SU-DHL-6 (cell line): Measurements from ENCODE around the gene P2RY8.
A peak's percentile ranks its signal among the peaks of the same experiment; 100 is the strongest.
"Not testable (repeated sequence)": the region's sequence is repeated elsewhere in the genome, so short reads cannot be mapped to it uniquely, and the experiment has no call there.

Experiments
- H2AFZ ChIP-seq: fragments of 200-600 bp; sonication (generic); 2 replicates; pipeline ENCODE4 v1.6.1; 2014; ENCODE audit warnings: low read depth, mild to moderate bottlenecking, moderate library complexity, mixed read lengths, antibody characterized with exemption, low read length; ENCODE audit not compliant: severe bottlenecking
- H3F3A ChIP-seq: fragments of 200-600 bp; shearing (Covaris generic); 2 replicates; pipeline ENCODE4 v1.6.0; 2016; ENCODE audit warnings: antibody characterized with exemption, mild to moderate bottlenecking; ENCODE audit not compliant: insufficient read depth
- H3K27ac ChIP-seq: fragments of 200-600 bp; sonication (generic); 2 replicates; pipeline ENCODE4 v1.5.1; 2016; ENCODE audit warnings: low read depth, mild to moderate bottlenecking, low read length, moderate library complexity, mixed read lengths
- H3K27me3 ChIP-seq: fragments of 200-600 bp; sonication (generic), shearing (Covaris generic); 2 replicates; pipeline ENCODE4 v1.6.0; 2014; ENCODE audit warnings: mild to moderate bottlenecking, low read length
- H3K36me3 ChIP-seq: fragments of 200-600 bp; sonication (generic); 2 replicates; pipeline ENCODE4 v1.6.1; 2014; ENCODE audit warnings: mild to moderate bottlenecking, low read length, mixed read lengths
- H3K4me2 ChIP-seq: fragments of 300-600, 200-600 bp; shearing (Covaris generic), sonication (generic); 2 replicates; pipeline ENCODE4 v1.6.0; 2014; ENCODE audit warnings: low read length, low read depth, mild to moderate bottlenecking; ENCODE audit not compliant: poor library complexity, severe bottlenecking
- H3K4me3 ChIP-seq: fragments of 200-600 bp; sonication (generic); 2 replicates; pipeline ENCODE4 v1.5.1; 2014; ENCODE audit warnings: antibody characterized with exemption, low read length, mild to moderate bottlenecking, mixed read lengths; ENCODE audit not compliant: insufficient read depth, poor library complexity, severe bottlenecking
- H3K79me2 ChIP-seq: fragments of 200-600 bp; sonication (generic); 2 replicates; pipeline ENCODE4 v1.6.1; 2014; ENCODE audit warnings: mild to moderate bottlenecking, low read length, moderate library complexity; ENCODE audit not compliant: insufficient read depth
- H3K9ac ChIP-seq: fragments of 200-600 bp; sonication (generic); 2 replicates; pipeline ENCODE4 v1.7.0; 2014; ENCODE audit warnings: mild to moderate bottlenecking, low read length
- H3K9me2 ChIP-seq: fragments of 200-600 bp; sonication (generic); replicated peaks from 2 replicates; pipeline ENCODE4 v1.6.1; 2014; ENCODE audit warnings: low read length; ENCODE audit not compliant: insufficient read depth
- H3K9me3 ChIP-seq: fragments of 200-600 bp; sonication (generic); 2 replicates; pipeline ENCODE4 v1.6.1; 2014; ENCODE audit warnings: low read length, mixed read lengths; ENCODE audit not compliant: insufficient read depth
- H4K20me1 ChIP-seq: fragments of 200-600 bp; sonication (generic); 2 replicates; pipeline ENCODE4 v1.6.1; 2014; ENCODE audit warnings: low read depth, mild to moderate bottlenecking, antibody characterized with exemption, low read length, moderate library complexity, mixed read lengths
- CTCF ChIP-seq: fragments of 200-600 bp; sonication (generic); IDR thresholded peaks from one replicate; pipeline ENCODE4 v1.5.1; 2017; ENCODE audit warnings: antibody characterized with exemption, mild to moderate bottlenecking, low read length, moderate library complexity; ENCODE audit not compliant: insufficient read depth, poor library complexity, severe bottlenecking
- EZH2phosphoT487 ChIP-seq: fragments of 200-600 bp; sonication (generic), shearing (Covaris generic); conservative IDR thresholded peaks from 2 replicates; pipeline ENCODE4 v1.6.1; 2018; ENCODE audit warnings: mild to moderate bottlenecking, antibody characterized with exemption, low read length, moderate library complexity, mixed read lengths

P2RY8 gene

GRCh38 chrX:1545776-1546408 lies 8.9 kb upstream of the P2RY8 start:
- Histone ChIP-seq H3K9ac (no peak overlapping the region), H2AFZ (no peak overlapping the region), H3F3A (peaks cover 5% of the 10 kb centered on the region; the same call in 1 of the 2 replicates), H3K27me3 (no peaks in the 10 kb centered on the region), H4K20me1 (no peaks in the 10 kb centered on the region), H3K79me2 (peaks cover 5% of the 10 kb centered on the region; the same call in 1 of the 2 replicates), H3K9me2 (no peaks in the 10 kb centered on the region), H3K4me2 (no peak overlapping the region), H3K27ac (peak overlapping the region; percentile 60), H3K36me3 (no peaks in the 10 kb centered on the region), H3K9me3 (no peaks in the 10 kb centered on the region), H3K4me3 (no peak overlapping the region)
- no peak for TF ChIP-seq EZH2phosphoT487
- TF ChIP-seq CTCF, result no peak

DNA sequence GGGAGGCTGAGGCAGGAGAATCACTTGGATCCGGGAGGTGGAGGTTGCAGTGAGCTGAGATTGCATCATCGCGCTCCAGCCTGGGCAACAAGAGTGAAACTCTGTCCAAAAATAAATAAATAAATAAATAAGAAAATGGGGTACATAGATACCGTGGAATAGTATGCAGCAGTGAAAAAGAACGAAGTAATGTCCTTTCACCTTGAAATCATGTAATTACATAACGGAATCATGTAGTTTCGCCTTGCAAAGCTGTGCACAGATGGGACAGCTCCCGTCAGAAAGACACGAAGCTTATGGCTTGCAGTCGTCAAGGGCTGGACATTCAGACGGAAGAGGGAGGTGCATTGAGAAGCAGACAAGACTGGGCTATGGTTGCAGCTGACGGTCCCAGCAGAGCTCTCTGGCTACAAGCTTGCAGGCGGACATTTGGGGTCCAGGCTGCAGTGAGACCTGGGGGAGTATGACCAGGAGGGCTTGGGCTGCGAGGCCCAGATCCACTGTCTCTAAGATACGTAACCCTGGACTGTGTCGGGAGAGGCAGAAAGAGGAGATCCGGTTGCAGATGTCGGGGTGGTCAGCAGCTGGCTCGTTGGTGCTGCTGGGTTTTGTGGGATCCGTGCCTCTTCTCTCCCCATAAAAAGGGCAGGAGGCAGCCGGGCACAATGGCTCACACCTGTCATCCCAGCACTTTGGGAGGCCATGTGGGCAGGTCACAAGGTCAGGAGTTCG lies 6.2 kb upstream of the P2RY8 start:
- no peak for TF ChIP-seq CTCF
- Histone ChIP-seq H3K4me2 (no peak overlapping the region), H3F3A (peaks cover 5% of the 10 kb centered on the region; the same call in 1 of the 2 replicates), H3K36me3 (no peaks in the 10 kb centered on the region), H3K4me3 (no peak overlapping the region), H3K9me3 (no peaks in the 10 kb centered on the region), H3K79me2 (no peaks in the 10 kb centered on the region), H3K27me3 (no peaks in the 10 kb centered on the region), H3K27ac (no peak overlapping the region), H4K20me1 (no peaks in the 10 kb centered on the region), H2AFZ (no peak overlapping the region), H3K9ac (no peak overlapping the region), H3K9me2 (no peaks in the 10 kb centered on the region)

DNA sequence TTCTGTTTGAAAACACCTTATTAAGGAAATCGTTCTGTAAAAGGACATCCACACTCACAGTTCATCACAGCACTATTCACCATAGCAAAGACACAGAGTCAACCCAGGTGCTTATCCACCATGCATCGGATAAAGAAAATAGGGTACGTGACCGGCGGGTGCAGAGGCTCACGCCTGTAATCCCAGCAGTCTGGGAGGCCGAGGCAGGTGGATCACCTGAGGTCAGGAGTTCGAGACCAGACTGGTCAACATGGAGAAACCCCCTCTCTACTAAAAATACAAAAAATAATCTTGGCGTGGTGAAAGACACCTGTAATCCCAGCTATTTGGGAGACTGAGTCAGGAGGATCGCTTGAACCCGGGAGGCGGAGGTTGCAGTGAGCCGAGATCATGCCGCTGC lies 2.2 kb upstream of the P2RY8 start:
- H3K36me3 ChIP-seq, H3K27ac ChIP-seq, H3K9me2 ChIP-seq, H2AFZ ChIP-seq, H3K9ac ChIP-seq, H3K9me3 ChIP-seq, H3K4me2 ChIP-seq, H3K27me3 ChIP-seq, H4K20me1 ChIP-seq, H3K4me3 ChIP-seq: not testable (repeated sequence)
- Histone ChIP-seq H3F3A (peaks cover 23% of the 10 kb centered on the region), H3K79me2 (peaks cover 12% of the 10 kb centered on the region; the same call in 1 of the 2 replicates)

DNA sequence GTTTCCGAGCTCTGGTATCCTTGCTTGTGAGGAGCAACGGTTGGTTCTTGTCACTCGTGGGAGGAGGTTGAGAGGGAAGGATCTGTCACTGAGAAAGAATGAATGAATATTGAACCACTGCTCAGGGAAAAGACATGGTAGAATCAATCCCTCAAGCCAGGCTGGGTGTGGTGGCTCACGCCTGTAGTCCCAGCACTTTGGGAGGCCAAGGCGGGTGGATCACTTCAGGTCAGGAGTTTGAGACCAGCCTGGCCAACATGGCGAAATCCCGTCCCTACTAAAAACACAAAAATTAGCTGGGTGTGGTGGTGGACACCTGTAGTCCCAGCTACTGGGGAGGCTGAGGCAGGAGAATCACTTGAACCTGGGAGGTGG lies 718 bp upstream of the P2RY8 start:
- not testable (repeated sequence) for H3K9me3 ChIP-seq, H3K27me3 ChIP-seq, H3K36me3 ChIP-seq, H2AFZ ChIP-seq, H4K20me1 ChIP-seq, H3K9me2 ChIP-seq
- Histone ChIP-seq H3K27ac (peak overlapping the region; percentile 100), H3K4me2 (peak overlapping the region; percentile 90), H3K9ac (peak overlapping the region; percentile 81), H3K79me2 (peaks cover 17% of the 10 kb centered on the region), H3F3A (peaks cover 23% of the 10 kb centered on the region), H3K4me3 (peak overlapping the region; percentile 63)
